ENCODE measurements around the gene LONP1. TPM values are rescaled to one million over a fixed set of nuclear protein-coding genes. Genes with fewer than 3 reads are reported as not detected.

LONP1 gene
- total and polyA plus RNA-seq, 10 donors: 29.2 to 65.8 (median 46.1) TPM

- DNase-seq: peak; percentile 74
- intact Hi-C loops (cut with DNase I; ENCODE audit: low total_unique reads): no loop called here
- Histone ChIP-seq H3K36me3 (peaks cover 4 to 100% (median 91%) of the 10 kb centered on the region in 6 donors), H3K4me1 (peaks cover 8 to 35% (median 24%) of the 10 kb centered on the region in 6 donors), H3K27me3 (replicated peaks in 1 of 7) (no peaks in the 10 kb centered on the region), H3K27ac (peak overlapping the region in 1 of 8 donors; percentile 8), H3K9me3 (no peaks in the 10 kb centered on the region), H3K4me3 (no peak overlapping the region)
- TF ChIP-seq POLR2A (IDR thresholded peaks at IDR 0.05) (no peak), POLR2AphosphoS5 (IDR thresholded peaks at IDR 0.05) (peak in 2 of 3 donors; percentile 25 to 57)
- TF ChIP-seq, protein P1, sequence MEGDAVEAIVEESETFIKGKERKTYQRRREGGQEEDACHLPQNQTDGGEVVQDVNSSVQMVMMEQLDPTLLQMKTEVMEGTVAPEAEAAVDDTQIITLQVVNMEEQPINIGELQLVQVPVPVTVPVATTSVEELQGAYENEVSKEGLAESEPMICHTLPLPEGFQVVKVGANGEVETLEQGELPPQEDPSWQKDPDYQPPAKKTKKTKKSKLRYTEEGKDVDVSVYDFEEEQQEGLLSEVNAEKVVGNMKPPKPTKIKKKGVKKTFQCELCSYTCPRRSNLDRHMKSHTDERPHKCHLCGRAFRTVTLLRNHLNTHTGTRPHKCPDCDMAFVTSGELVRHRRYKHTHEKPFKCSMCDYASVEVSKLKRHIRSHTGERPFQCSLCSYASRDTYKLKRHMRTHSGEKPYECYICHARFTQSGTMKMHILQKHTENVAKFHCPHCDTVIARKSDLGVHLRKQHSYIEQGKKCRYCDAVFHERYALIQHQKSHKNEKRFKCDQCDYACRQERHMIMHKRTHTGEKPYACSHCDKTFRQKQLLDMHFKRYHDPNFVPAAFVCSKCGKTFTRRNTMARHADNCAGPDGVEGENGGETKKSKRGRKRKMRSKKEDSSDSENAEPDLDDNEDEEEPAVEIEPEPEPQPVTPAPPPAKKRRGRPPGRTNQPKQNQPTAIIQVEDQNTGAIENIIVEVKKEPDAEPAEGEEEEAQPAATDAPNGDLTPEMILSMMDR (IDR thresholded peaks at IDR 0.05 in 8 of 11, conservative IDR thresholded peaks at IDR 0.05 in 3 of 11): no peak
- 87 to 94% (median 88%) methylated on average over 24 to 42 of the region's 42 CpGs for WGBS, 5 donors
Observed at GRCh38 chr19:5696196-5697021, 23.5 kb downstream of the LONP1 start.

DNA sequence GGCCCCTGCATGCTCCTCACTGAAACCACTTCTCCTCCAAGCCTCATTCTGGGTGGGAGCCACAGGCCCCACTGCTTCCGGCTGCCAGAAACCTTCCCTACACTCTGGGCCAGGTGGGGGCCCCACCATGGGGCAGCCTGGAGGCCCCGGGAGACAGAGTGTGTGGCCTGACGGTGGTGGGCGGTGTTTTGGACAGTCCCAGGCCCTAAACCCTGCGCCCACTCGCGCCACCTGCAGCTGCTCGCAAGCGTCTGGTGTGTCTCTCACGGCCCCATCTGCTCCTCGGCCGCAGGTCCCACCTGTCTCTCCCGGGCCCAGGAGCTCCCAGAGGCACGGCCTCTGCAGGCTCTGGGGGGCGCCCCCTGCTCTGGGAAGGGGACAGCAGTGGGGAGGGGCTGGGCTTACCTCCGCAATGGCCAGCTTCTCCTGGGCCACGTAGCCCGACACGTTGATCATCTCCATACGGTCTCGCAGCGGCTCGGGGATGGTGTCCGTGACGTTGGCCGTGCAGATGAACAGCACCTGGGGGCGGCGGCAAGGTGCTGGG is 24.2 kb downstream of the LONP1 start:
- Histone ChIP-seq H3K4me1 (peaks cover 8 to 42% (median 30%) of the 10 kb centered on the region in 6 donors), H3K4me3 (no peak overlapping the region), H3K36me3 (peaks cover 4 to 95% (median 84%) of the 10 kb centered on the region in 6 donors), H3K9me3 (no peaks in the 10 kb centered on the region), H3K27me3 (replicated peaks in 1 of 7) (no peaks in the 10 kb centered on the region), H3K27ac (peak overlapping the region in 1 of 8 donors; percentile 6)
- peak in 1 of 3 donors; percentile 7 for TF ChIP-seq POLR2AphosphoS5 (IDR thresholded peaks at IDR 0.05)
- TF ChIP-seq, protein P1 (IDR thresholded peaks at IDR 0.05 in 8 of 11, conservative IDR thresholded peaks at IDR 0.05 in 3 of 11): no peak
- peak; percentile 74 for DNase-seq
- intact Hi-C loops (cut with DNase I; ENCODE audit: low total_unique reads): no loop called here
- 77 to 90% (median 83%) methylated on average over 14 to 28 of the region's 28 CpGs for WGBS, 5 donors

- intact Hi-C loops (cut with DNase I; ENCODE audit: low total_unique reads): no loop called here
- WGBS, 5 donors: 87 to 100% (median 89%) methylated on average over 2 to 8 of the region's 8 CpGs
- H3K27me3 ChIP-seq (replicated peaks in 1 of 7): no peaks in the 10 kb centered on the region
- H3K4me3 ChIP-seq: no peak overlapping the region
- H3K9me3 ChIP-seq: no peaks in the 10 kb centered on the region
- H3K27ac ChIP-seq: peak overlapping the region in 1 of 8 donors; percentile 6
- H3K4me1 ChIP-seq: peaks cover 8 to 44% (median 32%) of the 10 kb centered on the region in 6 donors
- H3K36me3 ChIP-seq: peaks cover 4 to 89% (median 78%) of the 10 kb centered on the region in 6 donors
- DNase-seq: no peak
- TF ChIP-seq, protein P1 (IDR thresholded peaks at IDR 0.05 in 8 of 11, conservative IDR thresholded peaks at IDR 0.05 in 3 of 11): no peak
- TF ChIP-seq POLR2AphosphoS5 (IDR thresholded peaks at IDR 0.05) (no peak), POLR2A (IDR thresholded peaks at IDR 0.05) (no peak)
Observed at GRCh38 chr19:5694956-5695648, 24.8 kb downstream of the LONP1 start.
